GM20000 (cell line): ENCODE data around the gene RPS6KA1.

Experiments used
- DNase-seq: peaks from one replicate; pipeline ENCODE4 v3.0.0; 2012; ENCODE audit warnings: low spot score
- TF ChIP-seq, protein P1 (sequence below): IDR thresholded peaks from 2 replicates; pipeline ENCODE4 v1.5.1; 2012; ENCODE audit warnings: mild to moderate bottlenecking, control low read depth; ENCODE audit errors: extremely low read depth, missing control alignments

Gene RPS6KA1

DNA sequence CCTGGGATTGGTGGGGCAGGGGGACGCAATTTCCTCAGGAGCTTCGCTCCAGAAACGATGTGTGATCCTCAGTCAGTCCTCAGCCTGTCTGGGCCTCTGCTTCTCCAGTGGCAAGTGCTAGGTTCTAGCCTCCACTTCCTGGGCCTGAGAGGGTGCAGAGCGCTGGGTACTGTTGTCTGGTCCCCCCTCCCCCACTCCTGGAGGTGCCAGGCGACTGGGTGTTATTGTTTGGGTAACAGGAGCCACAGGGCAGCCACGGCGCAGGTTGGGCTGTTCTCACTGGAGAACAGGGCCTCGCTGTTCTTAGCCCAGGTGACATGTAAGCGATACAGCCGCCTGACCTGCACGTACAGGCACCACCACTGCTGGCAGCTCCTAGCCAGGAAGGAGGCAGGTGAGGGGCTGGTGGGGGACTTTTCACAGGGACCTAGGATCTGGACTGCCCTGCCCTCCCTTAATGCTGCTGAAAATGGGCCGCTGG is 2.1 kb downstream of the RPS6KA1 start:
- TF ChIP-seq, protein P1, sequence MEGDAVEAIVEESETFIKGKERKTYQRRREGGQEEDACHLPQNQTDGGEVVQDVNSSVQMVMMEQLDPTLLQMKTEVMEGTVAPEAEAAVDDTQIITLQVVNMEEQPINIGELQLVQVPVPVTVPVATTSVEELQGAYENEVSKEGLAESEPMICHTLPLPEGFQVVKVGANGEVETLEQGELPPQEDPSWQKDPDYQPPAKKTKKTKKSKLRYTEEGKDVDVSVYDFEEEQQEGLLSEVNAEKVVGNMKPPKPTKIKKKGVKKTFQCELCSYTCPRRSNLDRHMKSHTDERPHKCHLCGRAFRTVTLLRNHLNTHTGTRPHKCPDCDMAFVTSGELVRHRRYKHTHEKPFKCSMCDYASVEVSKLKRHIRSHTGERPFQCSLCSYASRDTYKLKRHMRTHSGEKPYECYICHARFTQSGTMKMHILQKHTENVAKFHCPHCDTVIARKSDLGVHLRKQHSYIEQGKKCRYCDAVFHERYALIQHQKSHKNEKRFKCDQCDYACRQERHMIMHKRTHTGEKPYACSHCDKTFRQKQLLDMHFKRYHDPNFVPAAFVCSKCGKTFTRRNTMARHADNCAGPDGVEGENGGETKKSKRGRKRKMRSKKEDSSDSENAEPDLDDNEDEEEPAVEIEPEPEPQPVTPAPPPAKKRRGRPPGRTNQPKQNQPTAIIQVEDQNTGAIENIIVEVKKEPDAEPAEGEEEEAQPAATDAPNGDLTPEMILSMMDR, result no peak
- DNase-seq, result no peak

DNA sequence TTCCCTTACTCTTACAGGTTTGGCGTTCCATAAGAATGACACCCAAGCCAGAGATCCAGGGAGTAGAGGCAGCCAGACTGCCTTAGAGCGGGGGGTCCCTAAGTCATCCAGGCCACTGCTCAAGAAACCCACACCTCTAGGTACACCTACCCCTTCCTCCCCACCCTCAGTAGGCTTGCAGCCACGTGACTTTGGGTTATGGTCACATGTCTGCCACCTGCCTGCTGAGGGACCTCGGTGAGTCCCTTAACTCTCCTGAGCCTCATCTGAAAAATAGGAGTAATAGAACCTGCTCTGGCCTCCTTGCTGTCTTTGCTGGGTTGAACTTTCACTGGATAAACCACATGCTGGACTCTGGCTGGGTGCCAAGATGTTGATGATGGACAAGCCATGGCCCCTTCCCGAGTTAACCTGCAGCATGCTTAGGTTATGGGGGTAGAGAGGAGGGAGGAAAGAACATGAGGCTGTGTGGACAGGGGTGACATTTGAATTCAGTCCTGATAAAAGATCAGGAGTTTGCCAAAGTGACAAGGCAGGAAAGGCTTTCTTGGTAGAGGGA is 4.5 kb downstream of the RPS6KA1 start:
- TF ChIP-seq, protein P1, result no peak
- no peak for DNase-seq

DNA sequence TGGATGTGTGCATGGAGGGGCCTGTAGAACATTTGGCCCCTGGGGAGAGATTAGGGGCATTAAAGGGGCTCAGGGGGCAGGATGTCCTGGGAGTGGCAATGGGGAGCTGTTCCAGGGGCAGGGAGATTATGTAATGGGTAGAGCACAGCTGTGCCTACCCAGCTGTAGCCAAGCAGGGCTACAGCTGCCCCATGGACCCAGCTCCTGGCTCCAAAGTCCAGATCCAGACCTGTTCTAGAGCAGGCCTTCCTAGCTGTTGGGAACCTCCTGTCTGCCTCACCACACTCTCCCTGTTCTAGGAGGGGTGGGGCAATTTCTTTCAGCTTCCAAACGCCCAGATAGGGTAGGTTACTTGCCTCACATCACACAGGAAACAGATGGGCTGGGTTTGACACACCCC is 5.6 kb downstream of the RPS6KA1 start:
- TF ChIP-seq, protein P1, result no peak

DNA sequence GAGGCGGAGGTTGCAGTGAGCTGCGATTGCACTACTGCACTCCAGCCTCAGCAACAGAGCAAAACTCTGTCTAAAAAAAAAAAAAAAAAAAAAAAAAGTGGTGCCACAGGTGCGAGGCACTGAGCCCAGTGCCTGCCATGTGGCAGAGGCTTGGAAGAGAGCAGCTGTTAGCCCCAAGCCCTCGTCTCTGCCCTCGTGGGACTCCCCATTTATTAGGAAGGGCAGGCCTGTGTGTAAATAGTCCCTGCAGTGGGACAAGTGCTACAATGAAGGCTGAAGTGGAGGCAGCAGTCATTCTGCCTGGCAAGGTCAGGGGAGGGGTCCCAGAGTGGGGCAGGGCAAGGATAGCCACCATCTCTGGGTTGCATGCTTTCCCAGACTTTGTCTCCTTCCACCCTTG is 6.5 kb downstream of the RPS6KA1 start:
- no peak for DNase-seq
- TF ChIP-seq, protein P1, result no peak

More for the DNA sequence above, 5.6 kb downstream of the RPS6KA1 start:
- no peak for DNase-seq

DNA sequence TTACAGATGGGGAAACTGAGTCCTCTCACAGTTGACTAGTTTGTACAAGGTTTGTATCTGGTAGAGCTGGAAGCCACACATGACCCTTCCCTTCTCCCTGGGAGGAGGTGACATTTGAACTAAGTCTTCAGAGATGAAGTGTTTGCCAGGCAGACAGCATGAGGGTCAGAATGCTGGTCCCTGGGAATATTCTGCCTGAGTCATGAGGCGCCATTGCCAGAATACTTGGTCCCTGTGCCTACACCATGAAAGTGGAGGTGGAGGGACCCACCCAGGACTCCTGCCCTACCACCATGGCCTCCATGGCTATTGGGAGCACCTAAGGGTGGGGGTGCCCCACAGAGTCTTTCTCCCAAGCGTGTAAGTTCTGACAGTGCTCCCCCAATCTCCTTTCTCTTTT is 7.0 kb downstream of the RPS6KA1 start:
- no peak for DNase-seq
- TF ChIP-seq, protein P1, result no peak

DNA sequence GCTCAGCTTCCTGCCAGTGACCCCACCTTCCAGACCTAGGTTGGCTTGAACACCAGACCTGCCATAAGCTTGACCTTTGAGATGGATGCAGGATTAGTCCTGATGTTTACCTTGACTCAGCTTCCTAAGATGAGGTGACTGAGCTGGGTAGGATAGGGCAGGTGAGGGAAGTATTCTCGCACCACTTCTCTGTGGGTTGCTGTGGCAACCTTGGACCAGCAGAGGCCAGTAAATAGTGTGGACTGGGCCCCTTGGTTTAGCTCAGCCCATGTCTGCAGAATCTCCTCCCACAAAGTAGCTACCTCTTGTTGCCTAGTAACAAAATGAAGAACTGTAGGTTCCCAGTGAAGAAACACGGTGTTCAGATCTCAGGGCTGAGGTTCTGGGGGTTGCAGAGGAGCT is 8.4 kb downstream of the RPS6KA1 start:
- DNase-seq, result peak; percentile 70
- TF ChIP-seq, protein P1, result peak; percentile 10

DNA sequence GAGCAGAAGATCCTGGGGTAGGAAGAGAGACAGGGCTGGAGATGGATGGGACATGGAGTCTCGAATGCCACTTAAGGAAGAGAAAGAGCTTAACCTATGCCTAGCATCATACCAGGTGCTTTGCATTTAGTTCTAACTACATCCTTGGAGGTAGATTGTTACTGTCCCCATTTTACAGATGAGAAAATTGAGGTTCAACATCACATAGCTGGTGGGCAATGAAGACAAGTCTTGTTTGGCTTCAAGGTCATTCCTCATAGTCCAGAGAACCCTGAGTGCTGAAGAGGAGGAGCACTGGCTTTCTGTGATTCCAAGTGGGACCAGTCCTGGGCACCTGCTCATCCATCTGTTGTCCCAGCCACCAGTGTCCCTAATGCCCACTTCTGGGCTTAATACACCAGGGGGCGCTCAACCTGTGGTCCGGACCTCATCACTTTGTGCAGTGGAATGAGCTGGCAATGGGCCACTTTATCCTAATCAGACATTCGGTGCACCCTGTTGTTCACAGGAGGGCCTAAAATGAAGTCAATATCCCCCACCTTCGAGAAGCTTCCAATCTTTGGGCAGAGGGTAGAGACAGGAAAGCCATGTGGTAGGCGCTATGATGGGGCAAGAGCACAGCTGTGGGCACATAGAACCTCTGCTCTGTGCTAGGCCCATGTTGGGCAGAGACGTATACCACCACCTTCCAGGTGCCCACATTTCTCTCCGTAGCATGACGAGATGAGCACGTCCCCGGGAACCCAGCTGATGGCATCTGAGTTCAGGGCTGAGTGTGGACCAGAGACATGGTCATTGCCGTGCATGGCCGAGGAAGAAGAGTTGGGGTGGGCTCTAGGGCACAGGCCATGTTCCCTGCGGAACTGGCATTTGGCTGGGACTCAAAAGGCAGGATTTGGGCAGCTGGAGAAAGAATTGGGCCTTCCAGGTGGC is 9.2 kb downstream of the RPS6KA1 start:
- TF ChIP-seq, protein P1, result peak; percentile 57
- peak; percentile 67 for DNase-seq
